OCI-LY7 (cell line): ENCODE results near the gene ZNF22. TPM values are rescaled to one million over a fixed set of nuclear protein-coding genes. Genes with fewer than 3 reads are reported as not detected.

ENCODE experiments used
- BruUV-seq: library from RNA; stranded (reverse); fragments of 400-500 nt; replicated peaks from 2 replicates; lab custom pipeline; 2021; lab: Mats Ljungman, UMichigan
- CTCF ChIA-PET: fragments of 300-600 bp; sonication (Branson Sonifier 250); formaldehyde crosslinking; loops from one replicate; lab custom pipeline; 2022; ENCODE audit warnings: antibody characterized with exemption; ENCODE audit not compliant: unreplicated experiment; lab: Charles Lee
- POLR2A ChIA-PET: fragments of 300-600 bp; sonication (Branson Sonifier 250); formaldehyde crosslinking; loops from one replicate; lab custom pipeline; 2022; ENCODE audit warnings: antibody characterized with exemption; lab: Charles Lee
- DNase-seq: peaks from one replicate; pipeline ENCODE4 v3.0.0-alpha.2; 2015; ENCODE audit warnings: low spot score
- H2AFZ ChIP-seq: fragments of 200-600 bp; sonication (generic), shearing (Covaris generic); 2 replicates; pipeline ENCODE4 v1.6.1; 2014; ENCODE audit warnings: mild to moderate bottlenecking, antibody characterized with exemption, low read length, moderate library complexity
- H3K27ac ChIP-seq: fragments of 200-600 bp; sonication (generic); 2 replicates; pipeline ENCODE4 v1.5.1; 2014; ENCODE audit warnings: mixed run types, low read depth, mild to moderate bottlenecking, moderate library complexity, low read length, inconsistent platforms; ENCODE audit not compliant: poor library complexity, severe bottlenecking
- H3K36me3 ChIP-seq: fragments of 200-600 bp; sonication (generic); 2 replicates; pipeline ENCODE4 v1.6.1; 2014; ENCODE audit warnings: mild to moderate bottlenecking, antibody characterized with exemption, low read length, moderate library complexity, mixed read lengths; ENCODE audit not compliant: insufficient read depth
- H3K4me1 ChIP-seq: fragments of 200-600 bp; sonication (generic); 2 replicates; pipeline ENCODE4 v1.5.1; 2014; ENCODE audit warnings: mild to moderate bottlenecking, low read length; ENCODE audit not compliant: insufficient read depth, poor library complexity, severe bottlenecking
- H3K4me2 ChIP-seq: fragments of 200-600 bp; sonication (generic); 2 replicates; pipeline ENCODE4 v1.6.1; 2014; ENCODE audit warnings: mild to moderate bottlenecking, low read length
- H3K4me3 ChIP-seq: fragments of 200-600 bp; sonication (generic); 2 replicates; pipeline ENCODE4 v1.5.1; 2014; ENCODE audit warnings: mild to moderate bottlenecking, low read depth, low read length; ENCODE audit not compliant: poor library complexity, severe bottlenecking
- H3K79me2 ChIP-seq: fragments of 200-600 bp; sonication (generic); 2 replicates; pipeline ENCODE4 v1.6.1; 2016; ENCODE audit warnings: low read depth, mild to moderate bottlenecking, low read length, moderate library complexity, mixed read lengths; ENCODE audit not compliant: insufficient read depth
- H3K9me2 ChIP-seq: fragments of 200-600 bp; sonication (generic); 2 replicates; pipeline ENCODE4 v1.6.1; 2016; ENCODE audit warnings: mild to moderate bottlenecking, low read length, mixed read lengths; ENCODE audit not compliant: insufficient read depth
- H3K9me3 ChIP-seq: fragments of 200-600 bp; sonication (generic); 2 replicates; pipeline ENCODE4 v1.6.1; 2014; ENCODE audit warnings: mild to moderate bottlenecking, mixed run types, low read length, mixed read lengths
- H4K20me1 ChIP-seq: fragments of 200-600 bp; sonication (generic); 2 replicates; pipeline ENCODE4 v1.6.1; 2014; ENCODE audit warnings: mild to moderate bottlenecking, antibody characterized with exemption, low read length, moderate library complexity, mixed read lengths; ENCODE audit not compliant: insufficient read depth
- EZH2phosphoT487 ChIP-seq: fragments of 200-600 bp; sonication (generic); IDR thresholded peaks from 2 replicates; pipeline ENCODE4 v1.6.1; 2018; ENCODE audit warnings: low read depth, borderline replicate concordance, mild to moderate bottlenecking, mixed run types, antibody characterized with exemption, low read length, moderate library complexity, mixed read lengths
- intact Hi-C: fragments of 100-400 bp; cut with micrococcal nuclease; formaldehyde crosslinking; loops from one replicate; pipeline ENCODE4 v1.10.0; 2022; ENCODE audit not compliant: unreplicated experiment
- total RNA-seq, 2 experiments: library from RNA; depleted of rRNA in 1 of 2; stranded (reverse); fragments of >200 nt in 1 of 2; shearing (Covaris generic) in 1 of 2; gene quantifications; 2 replicates each; pipeline ENCODE4 v1.2.3, GENCODE V29; 2014 to 2022
- TF ChIP-seq, protein P1 (sequence below): fragments of 200-600 bp; sonication (generic); conservative IDR thresholded peaks from 2 replicates; pipeline ENCODE4 v1.5.1; 2014; ENCODE audit warnings: mild to moderate bottlenecking, antibody characterized with exemption, low read length, moderate library complexity, mixed read lengths

Gene ZNF22
- total RNA-seq, 2 experiments from 2014 or later, result 33.3 to 46.6 TPM

DNA sequence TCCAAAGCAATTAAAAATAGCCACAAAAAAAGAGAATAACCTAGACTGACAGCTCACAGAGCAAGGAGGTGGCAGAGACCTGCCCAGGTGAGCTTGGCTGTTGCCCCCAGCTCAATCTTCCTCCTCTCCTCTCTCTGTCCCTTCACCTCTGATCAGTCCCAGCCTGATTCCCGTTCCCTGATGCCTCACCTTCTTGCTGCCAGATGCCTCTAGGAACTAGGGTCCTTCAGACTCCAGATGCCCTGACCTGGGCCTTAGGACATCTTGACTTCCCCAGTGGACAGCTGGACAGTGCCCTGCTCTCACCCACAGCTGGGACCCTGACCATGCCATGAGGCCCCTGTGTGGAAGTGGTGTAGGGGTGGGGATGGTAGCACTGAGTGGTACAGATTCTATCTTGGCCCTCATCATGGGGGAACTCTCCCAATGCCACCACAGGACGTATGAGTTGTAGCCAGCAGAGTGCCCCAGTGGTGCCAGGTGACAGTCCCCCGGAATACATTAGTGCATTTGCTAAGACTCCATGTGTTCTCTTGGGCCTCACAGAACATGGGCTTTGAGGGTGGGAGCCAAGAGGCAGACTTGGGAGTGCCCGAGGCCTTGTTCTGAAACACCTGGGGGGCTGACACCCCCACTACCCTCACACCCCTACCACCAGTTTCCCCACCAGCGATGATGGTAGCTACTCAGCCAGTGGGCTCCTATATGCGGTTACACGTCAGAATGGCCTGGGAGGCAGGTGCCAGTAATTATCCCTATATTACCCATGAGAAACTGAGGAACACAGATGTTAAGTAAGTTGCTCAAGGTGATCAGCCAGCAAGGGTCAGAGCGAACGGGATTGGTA lies 24.1 kb upstream of the ZNF22 start:
- POLR2A ChIA-PET, result no interaction called here
- no peak for DNase-seq
- no peaks in the 10 kb centered on the region for H3K36me3 ChIP-seq
- H3K4me1 ChIP-seq, result peaks cover 18% of the 10 kb centered on the region
- no peak overlapping the region for H3K4me2 ChIP-seq
- H3K9me3 ChIP-seq, result no peaks in the 10 kb centered on the region
- H3K27ac ChIP-seq, result no peak overlapping the region
- CTCF ChIA-PET, result no interaction called here
- intact Hi-C loops, result no loop called here
- H2AFZ ChIP-seq, result no peak overlapping the region
- no peaks in the 10 kb centered on the region for H4K20me1 ChIP-seq
- no TSS peak for BruUV-seq
- no peaks in the 10 kb centered on the region for H3K9me2 ChIP-seq
- no peaks in the 10 kb centered on the region for H3K79me2 ChIP-seq
- TF ChIP-seq, protein P1, sequence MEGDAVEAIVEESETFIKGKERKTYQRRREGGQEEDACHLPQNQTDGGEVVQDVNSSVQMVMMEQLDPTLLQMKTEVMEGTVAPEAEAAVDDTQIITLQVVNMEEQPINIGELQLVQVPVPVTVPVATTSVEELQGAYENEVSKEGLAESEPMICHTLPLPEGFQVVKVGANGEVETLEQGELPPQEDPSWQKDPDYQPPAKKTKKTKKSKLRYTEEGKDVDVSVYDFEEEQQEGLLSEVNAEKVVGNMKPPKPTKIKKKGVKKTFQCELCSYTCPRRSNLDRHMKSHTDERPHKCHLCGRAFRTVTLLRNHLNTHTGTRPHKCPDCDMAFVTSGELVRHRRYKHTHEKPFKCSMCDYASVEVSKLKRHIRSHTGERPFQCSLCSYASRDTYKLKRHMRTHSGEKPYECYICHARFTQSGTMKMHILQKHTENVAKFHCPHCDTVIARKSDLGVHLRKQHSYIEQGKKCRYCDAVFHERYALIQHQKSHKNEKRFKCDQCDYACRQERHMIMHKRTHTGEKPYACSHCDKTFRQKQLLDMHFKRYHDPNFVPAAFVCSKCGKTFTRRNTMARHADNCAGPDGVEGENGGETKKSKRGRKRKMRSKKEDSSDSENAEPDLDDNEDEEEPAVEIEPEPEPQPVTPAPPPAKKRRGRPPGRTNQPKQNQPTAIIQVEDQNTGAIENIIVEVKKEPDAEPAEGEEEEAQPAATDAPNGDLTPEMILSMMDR, result no peak
- TF ChIP-seq EZH2phosphoT487, result no peak
- no peak overlapping the region for H3K4me3 ChIP-seq

DNA sequence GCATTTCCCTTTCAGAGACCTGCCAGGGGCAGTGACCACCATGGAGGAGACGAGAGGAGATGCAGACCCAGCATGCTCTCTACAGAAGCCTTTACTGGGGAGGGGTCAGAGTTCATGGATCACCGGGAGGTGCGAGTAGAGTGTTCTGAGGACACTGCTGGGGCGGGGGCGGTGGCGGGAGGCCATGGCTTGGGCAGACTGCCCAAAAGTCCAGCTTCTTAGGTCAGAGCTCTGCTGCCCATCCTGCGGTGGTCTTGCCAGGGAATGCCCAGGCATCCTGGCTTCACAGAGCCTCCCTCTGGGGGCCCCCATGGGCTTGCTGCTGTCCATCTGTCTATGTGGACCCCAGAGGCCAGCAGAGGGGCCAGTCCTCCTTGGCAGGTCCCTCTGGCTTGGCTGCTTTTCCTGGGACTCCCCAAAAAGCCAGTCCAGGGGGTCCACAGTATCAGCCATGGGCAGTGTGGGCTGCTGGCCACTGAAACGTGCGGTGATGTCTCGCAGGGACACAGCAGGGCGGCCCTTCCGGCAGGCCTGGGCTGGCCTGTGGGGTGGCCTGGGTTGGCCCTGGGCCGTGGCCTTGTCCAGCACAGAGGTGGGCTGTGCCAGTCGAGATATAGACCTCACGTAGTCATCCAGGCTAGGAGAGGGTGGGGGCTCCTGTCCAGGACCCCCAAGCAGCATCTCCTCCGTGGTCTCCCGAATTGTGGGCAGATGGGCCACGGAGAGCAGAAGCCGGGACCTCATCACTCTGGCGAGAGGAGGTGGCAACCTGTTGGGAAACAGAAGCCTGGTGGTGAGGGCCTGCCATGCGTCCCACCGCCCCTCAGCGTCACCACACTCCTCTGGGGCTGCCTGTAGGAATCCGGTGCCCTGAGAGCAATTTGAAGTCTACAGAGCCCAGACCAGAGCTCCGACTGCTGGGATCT lies 23.2 kb upstream of the ZNF22 start:
- Histone ChIP-seq H2AFZ (no peak overlapping the region), H4K20me1 (no peaks in the 10 kb centered on the region), H3K9me2 (no peaks in the 10 kb centered on the region), H3K4me2 (no peak overlapping the region), H3K9me3 (no peaks in the 10 kb centered on the region), H3K27ac (no peak overlapping the region), H3K4me1 (peaks cover 18% of the 10 kb centered on the region), H3K79me2 (no peaks in the 10 kb centered on the region), H3K36me3 (no peaks in the 10 kb centered on the region), H3K4me3 (no peak overlapping the region)
- BruUV-seq, result no TSS peak
- intact Hi-C loops, result no loop called here
- no peak for DNase-seq
- CTCF ChIA-PET, result no interaction called here
- POLR2A ChIA-PET, result interaction anchor here (0.6 kb wide), 1 partner anchor 1116 kb away, joined by 3 read pairs; no protein-coding TSS in a partner anchor
- no peak for TF ChIP-seq EZH2phosphoT487
- TF ChIP-seq, protein P1, result no peak
